IPS DF 4.7 (cell line): ENCODE results near the gene NID1.
"Not testable (repeated sequence)": the region's sequence is repeated elsewhere in the genome, so short reads cannot be mapped to it uniquely, and the experiment has no call there.

Experiments
- DNase-seq: peaks from one replicate; pipeline ENCODE4 v3.0.0-alpha.2; 2013; ENCODE audit warnings: low spot score; ENCODE audit errors: extremely low read depth

NID1 gene

DNA sequence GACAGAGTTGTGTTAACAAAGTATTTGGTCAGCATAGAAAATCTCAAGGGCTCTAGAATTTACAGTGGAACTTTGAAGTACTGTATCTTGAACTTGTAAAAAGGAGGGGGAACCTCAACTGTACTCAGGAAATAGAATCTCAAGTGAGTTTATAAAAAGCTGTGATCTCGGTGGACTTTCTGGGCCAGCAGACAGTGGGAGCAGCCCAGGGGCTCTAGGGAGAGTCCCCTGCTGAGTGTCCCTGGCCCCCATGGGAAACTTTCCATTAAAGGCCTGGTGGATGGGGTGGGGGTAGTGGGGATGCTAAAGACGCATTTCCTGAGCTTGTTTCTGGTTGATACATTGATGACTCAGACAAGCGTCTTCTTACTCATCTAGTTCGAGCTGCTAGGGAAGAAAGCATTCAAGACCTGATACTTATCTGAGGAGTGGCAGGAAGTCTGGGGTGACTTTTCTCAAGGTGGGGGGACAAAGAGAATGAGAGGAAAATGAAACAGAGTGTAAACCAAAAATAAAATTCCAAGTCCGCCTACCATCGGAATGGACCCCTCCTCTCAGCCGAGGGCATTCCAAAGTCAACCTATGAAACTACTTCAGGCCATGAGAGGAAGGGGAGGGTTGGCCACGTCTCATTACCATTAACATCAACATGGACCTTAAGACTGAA is 65.5 kb downstream of the NID1 start:
- no peak for DNase-seq

DNA sequence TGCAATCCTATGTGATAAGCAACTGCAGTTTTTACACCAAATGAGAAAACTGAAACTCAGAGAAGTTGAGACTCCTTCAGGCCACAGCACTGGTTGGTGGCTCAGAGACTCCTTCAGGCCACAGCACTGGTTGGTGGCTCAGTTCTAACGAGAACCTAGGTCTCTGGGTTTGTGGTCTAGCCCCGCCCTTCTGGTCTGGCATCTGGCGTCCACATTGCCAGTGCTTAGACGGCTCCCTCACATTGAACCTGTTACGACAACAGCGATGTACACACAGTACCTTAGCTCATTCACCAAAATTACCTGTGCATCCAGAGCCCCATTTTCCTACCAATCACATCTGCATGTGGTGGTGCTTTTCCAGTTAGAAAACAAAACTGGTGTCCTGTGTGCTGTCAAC is 66.1 kb downstream of the NID1 start:
- DNase-seq: no peak

DNA sequence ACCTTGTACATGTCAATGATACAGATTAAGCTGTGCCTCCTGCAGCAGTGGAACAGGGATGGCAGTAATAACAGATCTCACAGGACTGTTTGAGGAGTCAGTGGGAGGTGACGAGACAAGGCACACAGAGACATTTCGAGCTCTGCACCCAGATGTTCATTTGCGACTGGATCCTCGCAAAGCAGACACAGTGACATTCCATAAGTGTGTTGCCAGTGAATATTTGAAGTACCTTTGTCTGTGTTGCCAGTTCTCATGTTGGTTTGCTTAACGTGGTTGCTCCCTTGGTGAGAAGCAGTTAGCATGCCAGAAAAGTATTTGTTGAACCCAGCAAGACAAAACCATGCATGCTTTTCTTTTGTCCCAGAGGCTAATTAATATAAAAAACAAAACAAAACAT is 67.0 kb downstream of the NID1 start:
- DNase-seq: no peak

DNA sequence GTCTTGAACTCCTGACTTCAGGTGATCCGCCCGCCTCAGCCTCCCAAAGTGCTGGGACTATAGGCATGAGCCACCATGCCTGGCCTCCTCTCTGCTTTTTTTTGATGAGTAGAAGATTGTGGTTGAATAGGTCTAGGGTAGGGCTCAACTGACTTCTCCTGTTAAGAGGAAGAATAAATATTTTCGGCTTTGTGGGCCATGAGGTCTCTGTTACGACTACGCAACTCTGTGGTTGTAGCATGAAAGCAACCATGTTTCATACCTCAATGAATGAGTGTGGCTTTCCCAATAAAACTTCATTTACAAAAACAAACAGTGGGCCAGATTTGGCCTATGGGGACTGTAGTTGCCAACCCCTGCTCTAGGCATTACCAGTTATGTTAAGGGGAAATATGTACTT is 67.8 kb downstream of the NID1 start:
- DNase-seq: no peak

DNA sequence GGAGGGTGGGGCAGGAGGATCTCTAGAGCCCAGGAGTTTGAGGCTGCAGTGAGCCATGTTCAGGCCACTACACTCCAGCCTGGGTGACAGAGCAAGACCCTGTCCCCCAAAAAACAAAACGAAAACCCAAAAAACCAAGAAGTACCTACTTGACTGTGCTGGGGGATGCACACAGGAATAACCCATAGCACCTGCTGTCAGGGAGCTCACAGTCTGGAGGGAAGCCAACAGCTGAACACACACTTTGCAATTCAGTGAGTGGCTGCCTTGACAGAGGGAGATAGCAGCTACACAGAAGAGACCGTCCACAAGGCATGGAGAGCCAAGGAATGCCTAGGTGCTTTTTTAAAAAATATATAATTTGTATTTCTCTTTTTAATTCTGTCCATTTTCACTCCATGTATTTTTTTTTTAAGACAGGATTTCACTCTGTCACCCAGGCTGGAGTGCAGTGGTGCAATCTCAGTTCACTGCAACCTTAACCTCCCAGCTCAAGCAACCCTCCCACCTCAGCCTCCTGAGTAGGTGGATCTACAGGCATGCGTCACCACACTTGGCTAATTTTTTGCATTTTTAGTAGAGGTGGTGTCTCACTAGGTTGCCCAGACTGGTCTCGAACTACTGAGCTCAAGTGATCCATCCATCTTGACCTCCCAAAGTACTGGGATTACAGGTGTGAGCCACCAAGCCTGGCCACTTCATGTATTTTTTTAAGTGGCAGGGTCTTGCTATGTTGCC is 68.7 kb downstream of the NID1 start:
- DNase-seq: no peak

DNA sequence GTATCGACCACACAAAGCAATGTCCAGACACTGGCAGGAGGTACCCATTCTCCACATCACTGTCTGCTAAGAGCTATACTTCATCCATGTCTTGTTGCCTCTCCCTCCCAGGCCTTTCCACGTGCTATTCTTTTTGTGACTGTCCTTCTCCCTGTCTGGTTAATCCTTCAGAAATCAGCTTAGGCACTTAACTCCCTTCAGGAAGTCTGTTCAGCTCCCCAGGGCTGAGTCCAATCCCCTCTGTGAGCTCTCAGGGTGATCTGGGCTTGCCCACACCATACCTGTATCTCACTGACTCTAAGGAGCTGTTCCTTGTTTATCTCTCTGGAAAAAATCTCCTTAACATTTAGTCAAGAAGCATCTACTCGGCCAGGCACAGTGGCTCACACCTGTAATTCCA is 69.4 kb downstream of the NID1 start:
- no peak for DNase-seq

DNA sequence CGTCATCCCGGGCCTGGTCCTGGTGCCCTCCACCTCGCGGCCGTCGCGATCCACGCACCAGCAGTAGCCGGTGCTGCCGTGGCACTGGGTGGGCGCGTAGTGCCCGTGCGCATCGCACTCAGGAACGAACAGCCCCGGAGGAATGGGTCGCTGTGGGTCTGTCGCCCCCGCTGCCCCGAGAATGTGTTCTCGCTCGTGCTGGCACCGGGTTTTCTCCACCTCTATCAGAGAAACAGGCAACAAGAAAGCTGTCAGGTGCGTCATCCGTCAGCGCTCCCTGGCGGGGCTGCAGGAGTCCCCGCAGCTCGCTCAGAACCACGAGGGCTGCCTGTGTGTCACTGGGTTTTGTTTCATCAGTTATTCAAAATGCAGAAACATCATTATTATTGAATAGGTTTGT is 71.2 kb downstream of the NID1 start:
- DNase-seq: no peak

DNA sequence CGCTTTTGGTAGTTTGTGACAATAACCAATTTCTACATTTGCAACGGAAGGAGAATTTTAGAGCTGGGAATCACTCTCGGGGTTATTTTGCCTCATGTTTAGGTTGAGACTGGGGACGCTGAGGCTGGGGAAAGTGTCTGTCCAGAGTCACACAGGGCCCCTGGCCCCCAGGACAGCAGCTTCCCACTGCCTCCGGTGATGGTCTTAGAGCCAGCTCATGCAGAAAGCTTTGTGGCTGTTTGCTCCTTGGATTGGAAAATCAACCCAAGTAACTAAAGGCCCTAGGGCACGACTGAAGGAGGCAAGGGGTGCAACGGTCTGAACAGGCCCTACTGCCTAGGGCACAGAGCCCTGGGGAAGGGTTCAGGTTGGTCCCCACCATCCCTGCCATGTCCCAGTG is 72.0 kb downstream of the NID1 start:
- DNase-seq: no peak

DNA sequence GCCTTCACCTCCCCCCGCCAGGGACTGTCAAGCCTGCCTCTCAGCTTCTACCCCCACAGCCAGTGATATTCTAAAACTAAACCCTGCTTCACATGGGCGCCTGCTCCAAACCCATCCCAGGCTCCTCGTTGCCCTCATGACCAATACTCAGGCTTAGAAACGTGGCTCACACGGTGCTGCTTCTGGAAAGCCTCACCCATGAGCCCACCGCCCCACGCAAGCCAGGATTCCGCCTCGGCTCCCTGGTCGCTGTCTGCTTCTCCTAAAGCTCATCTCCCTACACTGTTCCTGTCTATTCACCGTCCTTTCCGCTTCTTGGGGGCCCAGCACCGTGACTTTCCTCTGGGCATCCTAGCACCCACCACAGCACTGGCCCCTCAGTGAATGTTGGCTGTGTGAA is 72.5 kb downstream of the NID1 start:
- no peak for DNase-seq

DNA sequence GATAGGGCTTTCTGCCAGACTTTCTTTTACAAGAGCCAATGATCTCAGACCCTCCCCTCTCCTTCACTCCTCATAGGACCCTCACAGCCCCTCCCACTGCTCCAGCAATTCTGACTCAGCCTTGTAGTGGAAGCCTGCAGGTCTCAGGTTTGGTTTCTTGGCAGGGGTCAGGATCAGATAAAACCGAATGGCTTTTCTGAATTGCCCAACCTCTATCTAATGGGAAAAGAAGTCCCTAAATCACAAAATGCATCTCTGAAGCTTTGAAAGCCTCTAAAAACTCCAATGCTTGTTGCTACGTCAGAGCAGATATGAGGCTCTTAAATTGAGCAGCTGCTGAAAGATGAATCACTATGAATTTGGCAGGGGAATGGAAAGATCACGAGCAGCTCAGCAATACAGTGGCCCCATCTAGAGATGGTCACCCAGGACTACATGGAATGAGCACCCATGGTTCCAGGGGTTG is 74.5 kb downstream of the NID1 start:
- no peak for DNase-seq

DNA sequence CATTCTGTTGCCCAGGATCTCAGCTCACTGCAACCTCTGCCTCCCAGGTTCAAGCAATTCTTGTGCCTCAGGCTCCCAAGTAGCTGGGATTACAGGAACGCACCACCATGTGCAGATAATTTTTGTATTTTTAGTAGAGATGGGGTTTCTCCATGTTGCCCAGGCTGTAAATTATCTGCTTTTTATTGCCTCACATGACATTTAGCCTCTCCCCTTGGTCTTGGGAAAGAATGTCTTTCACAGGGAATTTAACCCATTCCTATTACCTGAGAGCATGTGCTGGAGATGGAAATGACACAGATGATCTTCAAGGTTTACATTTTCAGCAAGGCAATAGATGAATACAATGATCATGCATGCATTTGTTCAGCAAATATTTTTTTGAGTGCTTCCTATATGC is 75.8 kb downstream of the NID1 start:
- DNase-seq: no peak

DNA sequence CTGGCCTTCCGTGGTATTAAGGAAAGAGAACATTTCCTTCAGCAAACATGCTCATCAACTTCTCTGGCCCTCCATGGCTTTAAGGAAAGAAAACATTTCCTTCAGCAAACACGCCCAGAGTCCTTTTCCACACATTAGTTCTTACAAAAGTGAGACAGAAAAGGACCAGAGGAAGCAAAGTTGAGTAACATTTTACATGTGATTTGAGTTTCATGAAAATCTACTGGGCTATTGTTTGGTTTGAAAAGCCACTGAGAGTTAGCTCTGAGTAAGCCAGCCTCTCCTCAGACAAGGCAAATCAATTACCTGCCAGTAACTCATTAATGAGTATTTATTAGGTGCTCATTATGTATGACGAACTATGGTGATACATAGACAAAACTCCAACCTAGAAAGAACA is 78.0 kb downstream of the NID1 start:
- no peak for DNase-seq

DNA sequence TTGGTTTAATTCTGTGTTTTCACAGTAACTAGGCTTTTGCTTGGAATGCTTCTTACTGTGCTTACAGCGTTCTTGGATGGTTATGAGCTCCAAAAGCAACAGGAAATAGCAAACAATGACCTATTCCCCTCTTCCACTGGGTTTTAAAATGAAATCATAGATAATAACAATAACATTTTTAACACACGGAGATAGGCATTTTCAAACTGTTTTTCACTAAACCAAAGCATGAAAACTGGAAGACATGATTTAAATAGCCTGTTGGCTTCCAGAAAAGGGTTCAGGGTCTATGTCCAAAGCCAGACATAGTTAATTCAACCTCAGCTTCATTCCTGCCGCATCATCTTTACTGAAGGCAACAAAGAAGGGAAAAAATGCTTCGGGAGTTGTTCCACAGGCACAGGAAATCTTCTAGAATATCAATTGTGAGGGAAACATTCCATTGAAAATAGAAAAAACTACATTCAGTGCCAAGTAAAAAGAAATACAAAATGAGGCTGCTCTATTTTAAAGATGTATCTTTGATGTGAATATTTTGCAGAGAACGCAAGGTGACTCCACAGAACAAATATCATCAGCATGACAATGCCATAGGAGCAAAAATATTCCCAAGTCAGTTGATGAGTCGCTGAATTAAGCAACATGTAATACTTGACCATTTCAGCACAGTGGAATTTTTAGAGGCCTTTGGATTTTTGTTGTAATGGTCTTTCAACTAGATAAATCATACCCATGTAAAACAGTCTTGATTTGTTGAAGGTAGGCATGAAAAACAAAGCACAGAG is 80.7 kb downstream of the NID1 start:
- DNase-seq: no peak

DNA sequence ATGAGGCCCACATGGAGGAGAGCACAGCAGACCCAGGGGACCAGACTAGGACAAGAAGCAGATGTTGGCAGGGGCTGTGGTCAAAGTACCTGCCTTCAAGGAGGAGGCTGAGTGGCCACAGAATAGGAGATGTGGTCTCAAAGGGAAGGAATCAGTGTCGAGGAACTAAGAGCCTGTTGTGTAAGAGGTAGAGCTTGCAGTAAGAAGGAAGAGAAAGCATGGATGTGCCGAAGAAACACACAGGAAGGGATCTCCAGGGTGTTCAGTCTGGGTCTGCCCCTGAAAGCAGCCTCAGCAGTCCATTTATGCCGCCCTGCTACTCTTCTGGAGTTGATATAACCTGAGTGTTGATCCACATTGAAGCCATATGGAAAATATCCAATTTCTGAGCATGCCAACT is 83.9 kb downstream of the NID1 start:
- DNase-seq: no peak

DNA sequence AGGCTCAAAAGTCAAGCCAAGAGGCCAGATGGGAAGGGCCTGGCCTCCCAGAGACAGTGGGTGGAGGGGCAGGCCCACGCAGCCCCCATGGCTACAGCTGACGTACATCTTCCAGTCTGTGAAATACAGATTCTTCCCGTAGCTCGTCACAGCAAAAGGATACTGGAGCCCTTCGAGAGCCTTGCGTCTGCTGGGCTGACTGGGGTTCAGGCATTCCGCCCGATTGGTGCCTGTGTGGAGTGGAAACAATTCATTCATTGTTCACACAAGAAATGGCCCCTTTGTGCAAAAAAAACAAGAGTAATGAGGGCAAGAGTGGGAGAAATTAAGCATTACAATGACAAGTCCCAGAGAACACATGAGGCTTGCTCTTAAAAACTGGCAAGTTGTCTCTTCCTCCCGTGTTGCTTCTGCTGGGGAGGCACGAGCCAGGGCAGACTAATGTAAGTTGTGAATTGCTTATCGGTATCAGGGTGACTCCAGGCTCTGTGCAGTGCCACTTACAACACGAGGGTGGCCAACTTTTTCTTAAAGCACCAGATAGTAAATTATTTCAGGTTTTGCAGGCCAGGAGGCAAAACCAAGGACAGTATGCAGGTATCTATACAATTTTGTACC is 85.1 kb downstream of the NID1 start:
- no peak for DNase-seq

DNA sequence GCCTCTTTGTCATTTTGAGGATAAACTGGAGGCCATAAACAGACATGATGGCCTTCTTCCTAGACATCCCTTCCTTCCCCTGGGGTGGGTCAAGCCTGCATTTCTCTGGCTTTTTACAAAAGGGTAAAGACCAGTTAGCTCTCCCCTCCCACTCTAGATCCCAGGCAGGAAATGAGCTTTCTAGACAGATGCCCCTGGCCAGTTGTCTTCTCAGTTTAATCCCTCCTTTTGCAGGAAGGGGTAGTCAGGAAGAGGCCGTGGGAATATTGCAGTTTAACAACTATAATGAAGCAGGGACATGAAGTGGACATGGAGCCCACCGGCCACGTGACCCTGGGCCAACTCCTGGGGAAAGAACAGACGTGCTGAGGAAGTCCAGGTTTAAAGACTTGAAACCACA is 85.7 kb downstream of the NID1 start:
- DNase-seq: no peak

DNA sequence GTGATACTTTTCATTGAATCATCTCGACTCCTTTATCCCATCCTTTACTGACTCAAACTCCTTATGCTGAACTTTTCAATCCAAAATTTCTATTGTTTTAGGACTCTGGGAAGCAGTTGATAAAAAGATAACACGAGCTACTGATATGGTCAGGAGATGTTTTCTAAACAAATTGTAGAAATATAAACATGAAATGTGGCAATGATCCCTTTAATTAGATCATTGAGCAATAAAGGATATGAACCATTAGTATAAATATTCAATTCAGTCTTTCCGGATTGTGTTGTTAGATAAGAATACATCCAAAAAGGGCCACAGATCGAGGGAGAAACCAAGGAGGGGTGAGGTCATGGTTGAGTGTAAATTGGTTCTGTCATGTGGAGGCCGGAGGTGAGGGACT is 88.4 kb downstream of the NID1 start:
- DNase-seq: no peak

DNA sequence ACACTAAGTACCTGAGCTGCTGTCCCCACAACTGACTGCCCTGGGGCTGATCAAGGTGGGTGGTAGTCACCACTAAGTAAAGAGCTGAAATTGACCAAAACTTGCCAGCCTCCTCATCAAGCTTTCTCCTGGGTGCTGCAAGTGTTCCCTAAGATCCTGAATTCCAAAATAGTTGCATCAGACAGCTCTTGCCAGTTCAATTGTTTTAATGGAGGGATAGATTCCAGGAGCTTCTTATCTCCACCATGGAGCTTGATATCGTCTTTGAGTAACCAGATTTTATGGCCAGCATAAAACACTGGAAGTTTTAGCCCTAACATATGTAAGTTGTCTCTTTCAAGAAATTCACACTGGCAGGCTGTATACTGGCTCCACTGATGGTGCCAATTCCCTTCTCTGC is 90.3 kb downstream of the NID1 start:
- no peak for DNase-seq

DNA sequence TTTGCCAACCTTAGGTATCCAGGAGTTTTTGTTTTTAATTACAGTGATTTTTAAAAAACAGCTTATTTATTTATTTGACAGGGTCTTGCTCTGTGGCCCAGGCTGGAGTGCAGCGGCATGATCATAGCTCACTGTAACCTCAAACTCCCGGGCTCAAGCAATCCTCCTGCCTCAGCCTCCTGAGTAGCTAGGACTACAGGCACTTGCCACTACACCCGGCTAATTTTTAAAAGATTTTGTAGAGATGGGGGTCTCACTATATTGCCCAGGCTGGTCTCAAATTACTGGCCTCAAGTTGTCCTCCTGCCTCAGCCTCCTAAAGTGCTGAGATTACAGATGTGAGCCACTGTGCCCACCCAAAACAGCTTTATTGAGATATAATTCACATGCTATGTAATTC is 92.2 kb downstream of the NID1 start:
- DNase-seq: not testable (repeated sequence)

DNA sequence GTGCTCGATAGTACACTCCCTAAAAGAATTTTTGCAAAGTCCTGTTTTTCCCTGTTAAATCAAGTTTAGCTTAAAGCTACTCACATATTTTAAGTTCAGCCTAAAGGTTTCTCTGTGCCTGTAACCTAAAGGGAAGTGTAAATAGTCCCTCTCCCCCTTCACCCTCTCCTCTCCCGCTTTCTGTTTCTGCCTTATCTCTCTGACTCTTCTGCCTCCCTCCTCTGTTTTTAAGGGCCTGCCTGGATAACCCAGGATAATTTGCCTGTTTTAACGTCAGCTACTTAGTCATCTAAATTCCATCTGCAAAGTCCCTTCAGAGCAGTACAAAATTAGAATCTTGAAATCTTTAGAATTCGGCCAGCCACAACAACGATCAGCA is 92.6 kb downstream of the NID1 start:
- no peak for DNase-seq

DNA sequence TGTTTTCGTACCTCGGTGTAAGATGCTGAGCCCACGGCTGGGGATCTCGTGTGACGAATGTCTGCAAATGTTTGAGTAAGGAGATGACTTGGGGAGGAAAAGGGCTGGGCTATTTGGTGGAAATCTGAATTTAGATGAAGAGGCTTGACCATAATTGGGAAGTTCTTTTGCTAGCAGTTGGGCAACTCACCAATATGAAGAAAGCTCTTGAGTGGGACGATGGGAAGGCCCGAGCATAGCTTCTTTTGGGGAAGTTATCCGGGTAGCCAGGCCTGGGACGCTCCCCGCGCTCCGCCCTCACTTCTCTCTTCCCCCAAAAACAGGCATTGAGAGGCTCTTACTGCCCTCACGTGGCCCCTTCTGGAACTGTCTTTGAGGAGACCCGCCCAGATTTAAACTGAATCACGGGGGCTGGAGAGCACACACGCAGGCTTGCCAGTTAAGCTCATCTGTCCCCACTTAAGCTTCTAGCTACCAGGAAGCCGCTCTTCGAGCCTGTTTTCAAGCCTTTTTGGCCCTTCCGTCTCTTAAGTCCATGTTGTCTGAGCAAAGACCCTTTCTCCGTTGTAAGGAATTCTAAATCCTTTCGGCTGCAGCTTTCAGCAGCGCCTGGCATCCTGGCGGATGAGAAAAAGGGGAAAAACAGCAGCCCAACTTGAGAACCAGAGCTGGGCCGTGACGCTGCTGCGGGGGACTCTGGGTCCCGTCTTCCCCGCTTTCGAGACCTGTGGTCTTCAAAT is 93.1 kb downstream of the NID1 start:
- peak; percentile 71 for DNase-seq
